ENCODE data around the gene LINC01488. TPM values are rescaled to one million over a fixed set of nuclear protein-coding genes. Genes with fewer than 3 reads are reported as not detected.

The LINC01488 gene
- total and polyA plus RNA-seq, 2 experiments from 2014 or later, result not detected

GRCh38 chr11:69499186-69499917, 17.9 kb downstream of the LINC01488 start:
- H3F3A ChIP-seq (replicated peaks; ENCODE audit: low read depth), result no peaks in the 10 kb centered on the region
- H3K4me2 ChIP-seq, result no peak overlapping the region
- no peaks in the 10 kb centered on the region for H3K27me3 ChIP-seq (ENCODE audit: insufficient read depth)
- no peaks in the 10 kb centered on the region for H3K36me3 ChIP-seq (ENCODE audit: insufficient read depth)
- Mint-ChIP-seq H3K9me3 (no peaks in the 10 kb centered on the region), H3K4me3 (no peak overlapping the region), H3K36me3 (ENCODE audit: low read depth) (no peaks in the 10 kb centered on the region), H3K27me3 (ENCODE audit: insufficient read depth, low read depth, poor library complexity) (peaks cover 8% of the 10 kb centered on the region), H3K4me1 (no peaks in the 10 kb centered on the region; the same call in 2 of the 3 replicates), H3K27ac (no peak overlapping the region)
- H3K4me3 ChIP-seq, result no peak overlapping the region
- no peak for TF ChIP-seq POLR2AphosphoS5 (IDR thresholded peaks at IDR 0.05; ENCODE audit: low read depth)
- no peak for TF ChIP-seq CREB1 (CRISPR knock-in tag; IDR thresholded peaks at IDR 0.05; ENCODE audit: low read depth)
- no peak for TF ChIP-seq REST (IDR thresholded peaks at IDR 0.05; ENCODE audit: unreplicated experiment)
- no peak for TF ChIP-seq ZNF462 (CRISPR knock-in tag; IDR thresholded peaks at IDR 0.05)
- no peak for TF ChIP-seq CTCF (conservative IDR thresholded peaks at IDR 0.05; ENCODE audit: low read depth in 2 of 2)
- TF ChIP-seq EZH2phosphoT487 (IDR thresholded peaks at IDR 0.05; ENCODE audit: unreplicated experiment), result no peak
- no peak for TF ChIP-seq JUNB (IDR thresholded peaks at IDR 0.05; ENCODE audit: unreplicated experiment)
- TF ChIP-seq NANOG (IDR thresholded peaks at IDR 0.05; ENCODE audit: borderline replicate concordance), result no peak
- TF ChIP-seq STAT1 (IDR thresholded peaks at IDR 0.05; ENCODE audit: unreplicated experiment), result no peak
- TF ChIP-seq ZNF114 (CRISPR knock-in tag; IDR thresholded peaks at IDR 0.05), result no peak
- no peak for TF ChIP-seq EZH2 (IDR thresholded peaks at IDR 0.05; ENCODE audit: low read depth, unreplicated experiment)
- no peak for TF ChIP-seq ZNF331 (CRISPR knock-in tag; IDR thresholded peaks at IDR 0.05; ENCODE audit: low read depth)
- TF ChIP-seq ETS1 (IDR thresholded peaks at IDR 0.05), result no peak
- no peaks in the 10 kb centered on the region for H3K79me2 ChIP-seq (replicated peaks; ENCODE audit: insufficient read depth)
- ATAC-seq (no peak), DNase-seq (ENCODE audit: low spot score) (no peak)
- no peaks in the 10 kb centered on the region for H3K4me1 ChIP-seq (ENCODE audit: insufficient read depth)
- H2AFZ ChIP-seq, result no peak overlapping the region
- H3K27ac ChIP-seq (ENCODE audit: low read depth), result no peak overlapping the region
- no peaks in the 10 kb centered on the region for H3K9me2 ChIP-seq (ENCODE audit: insufficient read depth)
- H4K20me1 ChIP-seq (replicated peaks; ENCODE audit: insufficient read depth), result no peaks in the 10 kb centered on the region
